Stimulated activated CD4-positive, alpha-beta T cell treated with anti-CD3 and anti-CD28 coated beads, TNF-alpha, amount 100 ng/mL, for 1 hour (primary cell): ENCODE results near the gene MS4A6A.
"Not testable (repeated sequence)": the region's sequence is repeated elsewhere in the genome, so short reads cannot be mapped to it uniquely, and the experiment has no call there.

Experiments
- DNase-seq, 3 donors: peaks; one replicate each; pipeline ENCODE4 v3.0.0-alpha.2; 2020; ENCODE audit warnings: low read depth in 3 of 3, low spot score in 1 of 3

MS4A6A gene

GRCh38 chr11:60129853-60130252, 53.0 kb downstream of the MS4A6A start:
- no peak for DNase-seq

GRCh38 chr11:60128866-60129265, 54.0 kb downstream of the MS4A6A start:
- DNase-seq = not testable (repeated sequence)

GRCh38 chr11:60128376-60128775, 54.5 kb downstream of the MS4A6A start:
- DNase-seq = no peak

GRCh38 chr11:60127311-60127811, 55.5 kb downstream of the MS4A6A start:
- DNase-seq = no peak

- DNase-seq = no peak
These were observed 56.8 kb downstream of the MS4A6A start for GRCh38 chr11:60125956-60126585.

GRCh38 chr11:60124802-60125432, 58.0 kb downstream of the MS4A6A start:
- no peak for DNase-seq
